Type B pancreatic cell (in vitro differentiated cells): ENCODE data around the gene ADARB2. TPM values are rescaled to one million over a fixed set of nuclear protein-coding genes. Genes with fewer than 3 reads are reported as not detected.

Source experiments
- DNase-seq: peaks from one replicate; pipeline ENCODE4 v3.0.0; 2021; ENCODE audit warnings: mixed read lengths; ENCODE audit not compliant: unreplicated experiment; ENCODE audit errors: extremely low spot score
- H3K27ac Mint-ChIP-seq: 2 replicates; pipeline ENCODE4 v1.8.0; 2021; ENCODE audit warnings: mild to moderate bottlenecking, mixed read lengths
- H3K27me3 Mint-ChIP-seq: 2 replicates; pipeline ENCODE4 v1.8.0; 2021; ENCODE audit warnings: mixed read lengths
- H3K36me3 Mint-ChIP-seq: 2 replicates; pipeline ENCODE4 v1.8.0; 2021; ENCODE audit warnings: mixed read lengths
- H3K4me1 Mint-ChIP-seq: one replicate; pipeline ENCODE4 v1.8.0; 2021; ENCODE audit warnings: mixed read lengths; ENCODE audit not compliant: unreplicated experiment
- H3K4me3 Mint-ChIP-seq: 2 replicates; pipeline ENCODE4 v1.8.0; 2021; ENCODE audit warnings: mild to moderate bottlenecking, mixed read lengths
- H3K9me3 Mint-ChIP-seq: 2 replicates; pipeline ENCODE4 v1.8.0; 2021; ENCODE audit warnings: mixed read lengths
- CTCF ChIP-seq: fragments of 200-600 bp; sonication (generic); conservative IDR thresholded peaks from 2 replicates; pipeline ENCODE4 v1.5.0; 2021; ENCODE audit warnings: antibody characterized with exemption, mild to moderate bottlenecking
- total RNA-seq: library from RNA; stranded (reverse); gene quantifications from 2 replicates; pipeline ENCODE4 v1.2.1, GENCODE V29; 2021; ENCODE audit warnings: low replicate concordance

ADARB2 gene
- total RNA-seq, 1 donor from 2014 or later, result 4.9 TPM

GRCh38 chr10:1752153-1752552, 14.8 kb upstream of the ADARB2 start:
- TF ChIP-seq CTCF, result no peak
- H3K9me3 Mint-ChIP-seq, result peaks cover 18% of the 10 kb centered on the region
- peaks cover 36% of the 10 kb centered on the region for H3K27me3 Mint-ChIP-seq
- H3K4me3 Mint-ChIP-seq, result no peak overlapping the region
- no peaks in the 10 kb centered on the region for H3K36me3 Mint-ChIP-seq
- DNase-seq, result no peak
- peaks cover 15% of the 10 kb centered on the region for H3K4me1 Mint-ChIP-seq
- H3K27ac Mint-ChIP-seq, result no peak overlapping the region

- DNase-seq, result no peak
- no peak overlapping the region for H3K4me3 Mint-ChIP-seq
- H3K27ac Mint-ChIP-seq, result no peak overlapping the region
- H3K27me3 Mint-ChIP-seq, result peaks cover 47% of the 10 kb centered on the region
- peaks cover 18% of the 10 kb centered on the region for H3K9me3 Mint-ChIP-seq
- peaks cover 4% of the 10 kb centered on the region for H3K4me1 Mint-ChIP-seq
- TF ChIP-seq CTCF, result no peak
- H3K36me3 Mint-ChIP-seq, result no peaks in the 10 kb centered on the region
Measured at GRCh38 chr10:1747590-1748157, 10.3 kb upstream of the ADARB2 start.

- no peak overlapping the region for H3K4me3 Mint-ChIP-seq
- TF ChIP-seq CTCF, result no peak
- no peak for DNase-seq
- no peak overlapping the region for H3K27ac Mint-ChIP-seq
- H3K9me3 Mint-ChIP-seq, result peaks cover 18% of the 10 kb centered on the region
- H3K27me3 Mint-ChIP-seq, result peaks cover 47% of the 10 kb centered on the region
- H3K4me1 Mint-ChIP-seq, result peaks cover 4% of the 10 kb centered on the region
- no peaks in the 10 kb centered on the region for H3K36me3 Mint-ChIP-seq
Measured at GRCh38 chr10:1746796-1747195, 9.5 kb upstream of the ADARB2 start.

GRCh38 chr10:1745780-1746456, 8.6 kb upstream of the ADARB2 start:
- DNase-seq, result no peak
- Mint-ChIP-seq H3K27ac (no peak overlapping the region), H3K9me3 (peaks cover 18% of the 10 kb centered on the region), H3K4me1 (peaks cover 4% of the 10 kb centered on the region), H3K36me3 (no peaks in the 10 kb centered on the region), H3K4me3 (no peak overlapping the region), H3K27me3 (peaks cover 51% of the 10 kb centered on the region)
- TF ChIP-seq CTCF, result no peak

GRCh38 chr10:1744524-1744923, 7.2 kb upstream of the ADARB2 start:
- peaks cover 60% of the 10 kb centered on the region for H3K27me3 Mint-ChIP-seq
- no peak overlapping the region for H3K27ac Mint-ChIP-seq
- no peak for DNase-seq
- no peak overlapping the region for H3K4me3 Mint-ChIP-seq
- H3K36me3 Mint-ChIP-seq, result no peaks in the 10 kb centered on the region
- peaks cover 4% of the 10 kb centered on the region for H3K4me1 Mint-ChIP-seq
- no peak for TF ChIP-seq CTCF
- H3K9me3 Mint-ChIP-seq, result peaks cover 15% of the 10 kb centered on the region
